ENCODE measurements around the gene ACAD9.

Gene ACAD9

GRCh38 chr3:128942161-128942952, 62.9 kb downstream of the ACAD9 start:
- no peak for DNase-seq

GRCh38 chr3:128945041-128945877, 65.8 kb downstream of the ACAD9 start:
- DNase-seq: no peak

- DNase-seq: no peak
Measured at GRCh38 chr3:128945878-128946175, 66.4 kb downstream of the ACAD9 start.

- no peak for DNase-seq
Measured at GRCh38 chr3:128946411-128946810, 67.0 kb downstream of the ACAD9 start.

- no peak for DNase-seq
Measured at GRCh38 chr3:128949158-128949557, 69.7 kb downstream of the ACAD9 start.

- peak; percentile 18 for DNase-seq
Measured at GRCh38 chr3:128950223-128950938, 71.0 kb downstream of the ACAD9 start.

- DNase-seq: no peak
Measured at GRCh38 chr3:128956440-128956839, 77.0 kb downstream of the ACAD9 start.

Data from CD4-positive, alpha-beta T cell treated with Interleukin-4 for 4 hours (primary cell).